DND-41 (cell line): ENCODE data around the gene MOK.

ENCODE experiments used
- EZH2 ChIP-seq: IDR thresholded peaks from 3 replicates; pipeline ENCODE4 v1.6.1; 2012; ENCODE audit warnings: borderline replicate concordance, low read depth, mild to moderate bottlenecking, moderate library complexity, low read length, inconsistent platforms; ENCODE audit not compliant: severe bottlenecking
- TF ChIP-seq, protein P1 (sequence below): IDR thresholded peaks from 2 replicates; pipeline ENCODE4 v1.5.1; 2012; ENCODE audit warnings: borderline replicate concordance, low read length, moderate library complexity, mild to moderate bottlenecking; ENCODE audit not compliant: poor library complexity, severe bottlenecking; ENCODE audit errors: extremely low read depth

DNA sequence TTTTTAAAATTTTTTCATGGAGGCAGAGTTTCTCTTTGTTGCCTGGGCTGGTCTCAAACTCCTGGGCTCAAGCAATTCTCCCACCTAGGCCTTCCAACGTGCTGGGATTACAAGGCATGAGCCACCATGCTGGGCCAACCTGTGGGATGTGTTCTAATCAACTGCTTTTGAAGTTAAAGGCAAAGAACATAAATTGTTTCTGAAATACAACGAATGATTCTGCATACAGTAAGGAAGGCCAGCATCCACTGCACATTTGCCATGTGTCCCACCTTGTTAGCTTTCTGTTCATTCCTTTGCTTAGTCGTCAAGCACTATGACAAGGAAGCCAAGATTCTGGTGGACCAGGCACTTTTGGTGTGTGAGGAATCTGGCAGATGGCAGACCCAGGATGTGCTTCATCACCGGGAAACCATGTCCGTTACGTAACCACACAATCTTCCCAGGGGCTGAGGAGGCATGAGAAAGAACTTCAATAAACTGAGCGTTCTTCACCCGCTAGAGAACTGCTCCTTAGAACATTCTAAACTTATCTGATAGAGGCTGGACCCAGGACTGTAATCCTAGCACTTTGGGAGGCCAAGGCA lies 24.5 kb downstream of the MOK start:
- TF ChIP-seq, protein P1, sequence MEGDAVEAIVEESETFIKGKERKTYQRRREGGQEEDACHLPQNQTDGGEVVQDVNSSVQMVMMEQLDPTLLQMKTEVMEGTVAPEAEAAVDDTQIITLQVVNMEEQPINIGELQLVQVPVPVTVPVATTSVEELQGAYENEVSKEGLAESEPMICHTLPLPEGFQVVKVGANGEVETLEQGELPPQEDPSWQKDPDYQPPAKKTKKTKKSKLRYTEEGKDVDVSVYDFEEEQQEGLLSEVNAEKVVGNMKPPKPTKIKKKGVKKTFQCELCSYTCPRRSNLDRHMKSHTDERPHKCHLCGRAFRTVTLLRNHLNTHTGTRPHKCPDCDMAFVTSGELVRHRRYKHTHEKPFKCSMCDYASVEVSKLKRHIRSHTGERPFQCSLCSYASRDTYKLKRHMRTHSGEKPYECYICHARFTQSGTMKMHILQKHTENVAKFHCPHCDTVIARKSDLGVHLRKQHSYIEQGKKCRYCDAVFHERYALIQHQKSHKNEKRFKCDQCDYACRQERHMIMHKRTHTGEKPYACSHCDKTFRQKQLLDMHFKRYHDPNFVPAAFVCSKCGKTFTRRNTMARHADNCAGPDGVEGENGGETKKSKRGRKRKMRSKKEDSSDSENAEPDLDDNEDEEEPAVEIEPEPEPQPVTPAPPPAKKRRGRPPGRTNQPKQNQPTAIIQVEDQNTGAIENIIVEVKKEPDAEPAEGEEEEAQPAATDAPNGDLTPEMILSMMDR = no peak
- no peak for TF ChIP-seq EZH2
